GM21390 (cell line): ENCODE measurements around the gene NEURL3.

Experiments used
- ATAC-seq: cut with Tn5 transposase; IDR thresholded peaks from one replicate; pipeline ENCODE4 v1.9.1; 2021; ENCODE audit not compliant: unreplicated experiment

Gene NEURL3

GRCh38 chr2:96540136-96540535, 35.0 kb upstream of the NEURL3 start:
- ATAC-seq = no peak

- ATAC-seq = no peak
Measured at GRCh38 chr2:96539215-96539920, 34.2 kb upstream of the NEURL3 start.

- no peak for ATAC-seq
Measured at GRCh38 chr2:96538487-96539214, 33.5 kb upstream of the NEURL3 start.

GRCh38 chr2:96537734-96538486, 32.8 kb upstream of the NEURL3 start:
- no peak for ATAC-seq

- peak; percentile 49 for ATAC-seq
Measured at GRCh38 chr2:96537066-96537733, 32.0 kb upstream of the NEURL3 start.

- ATAC-seq = peak; percentile 53
Measured at GRCh38 chr2:96536445-96537065, 31.4 kb upstream of the NEURL3 start, which contains the start of gene ARID5A. Gene ARID5A, plus strand, starts transcription at chr2:96536752. Its CDS starts 75 bp downstream, at chr2:96536827.

GRCh38 chr2:96535331-96535730, 30.2 kb upstream of the NEURL3 start:
- ATAC-seq = no peak

- ATAC-seq = no peak
Measured at GRCh38 chr2:96534701-96535181, 29.6 kb upstream of the NEURL3 start.

GRCh38 chr2:96534141-96534540, 29.0 kb upstream of the NEURL3 start:
- no peak for ATAC-seq

- ATAC-seq = no peak
Measured at GRCh38 chr2:96533292-96534073, 28.3 kb upstream of the NEURL3 start.

GRCh38 chr2:96532641-96533291, 27.6 kb upstream of the NEURL3 start:
- no peak for ATAC-seq

GRCh38 chr2:96531872-96532505, 26.8 kb upstream of the NEURL3 start:
- peak; percentile 27 for ATAC-seq

GRCh38 chr2:96531366-96531765, 26.2 kb upstream of the NEURL3 start:
- no peak for ATAC-seq

GRCh38 chr2:96530474-96531357, 25.6 kb upstream of the NEURL3 start:
- no peak for ATAC-seq

GRCh38 chr2:96530144-96530430, 24.9 kb upstream of the NEURL3 start:
- ATAC-seq = no peak

GRCh38 chr2:96529376-96530143, 24.4 kb upstream of the NEURL3 start:
- no peak for ATAC-seq

GRCh38 chr2:96528700-96529375, 23.7 kb upstream of the NEURL3 start:
- no peak for ATAC-seq
